Panc1 (cell line): ENCODE results near the gene KDM1A. TPM values are rescaled to one million over a fixed set of nuclear protein-coding genes. Genes with fewer than 3 reads are reported as not detected.
"Not testable (repeated sequence)": the region's sequence is repeated elsewhere in the genome, so short reads cannot be mapped to it uniquely, and the experiment has no call there.

Experiments
- ATAC-seq: fragments of 200-7000 bp; cut with Tn5 transposase; 2 replicates; pipeline ENCODE4 v1.9.1; 2020; ENCODE audit warnings: mild to moderate bottlenecking, moderate library complexity
- BruUV-seq: library from RNA; stranded (reverse); fragments of 400-500 nt; replicated peaks from 2 replicates; lab custom pipeline; 2021; lab: Mats Ljungman, UMichigan
- CTCF ChIA-PET: fragments of 300-600 bp; sonication (Branson Sonifier 250); formaldehyde crosslinking; loops from one replicate; lab custom pipeline; 2022; ENCODE audit warnings: antibody characterized with exemption; lab: Charles Lee
- POLR2A ChIA-PET: fragments of 300-600 bp; sonication (Branson Sonifier 250); formaldehyde crosslinking; loops from one replicate; lab custom pipeline; 2022; ENCODE audit warnings: antibody characterized with exemption; lab: Charles Lee
- DNase-seq: peaks from one replicate; pipeline ENCODE4 v3.0.0-alpha.2; 2010; ENCODE audit warnings: low read depth, low spot score
- H3K27ac ChIP-seq: 2 replicates; pipeline ENCODE4 v1.5.1; 2011; ENCODE audit warnings: mild to moderate bottlenecking, low read length, inconsistent platforms
- H3K27me3 ChIP-seq: fragments of 200-500 bp; sonication (Bioruptor generic); 2 replicates; pipeline ENCODE4 v1.6.0; 2014; ENCODE audit warnings: low read length, inconsistent platforms; ENCODE audit not compliant: control insufficient read depth, insufficient read depth
- H3K36me3 ChIP-seq: fragments of 200-500 bp; sonication (Bioruptor generic); 2 replicates; pipeline ENCODE4 v1.5.1; 2014; ENCODE audit warnings: inconsistent platforms, mild to moderate bottlenecking, low read length, moderate library complexity; ENCODE audit not compliant: control insufficient read depth, insufficient read depth
- H3K4me1 ChIP-seq: 2 replicates; pipeline ENCODE4 v1.5.1; 2011; ENCODE audit warnings: inconsistent platforms, mild to moderate bottlenecking, low read length, moderate library complexity; ENCODE audit not compliant: control insufficient read depth, insufficient read depth
- H3K4me3 ChIP-seq, 2 experiments: 2 replicates each; pipeline ENCODE4 v1.5.1; 2011 to 2012; ENCODE audit warnings: low read depth in 2 of 2, low read length in 2 of 2, mild to moderate bottlenecking in 2 of 2, inconsistent platforms in 1 of 2, moderate library complexity in 1 of 2
- H3K9me3 ChIP-seq: fragments of 200-500 bp; sonication (Bioruptor generic); 2 replicates; pipeline ENCODE4 v1.5.1; 2014; ENCODE audit warnings: low read depth, mild to moderate bottlenecking, inconsistent platforms, low read length, moderate library complexity; ENCODE audit not compliant: control insufficient read depth, insufficient read depth
- POLR2AphosphoS5 ChIP-seq: IDR thresholded peaks from 2 replicates; pipeline ENCODE4 v1.6.1; 2012; ENCODE audit warnings: mild to moderate bottlenecking, low read depth, low read length, moderate library complexity
- SIN3A ChIP-seq: IDR thresholded peaks from 2 replicates; pipeline ENCODE4 v1.6.1; 2012; ENCODE audit warnings: low read depth, mild to moderate bottlenecking, low read length, moderate library complexity, borderline replicate concordance; ENCODE audit not compliant: insufficient read depth
- TCF7L2 ChIP-seq: IDR thresholded peaks from 2 replicates; pipeline ENCODE4 v1.6.1; 2011; ENCODE audit warnings: mild to moderate bottlenecking, low read depth, low read length, inconsistent platforms
- in situ Hi-C: cut with HindIII; loops from 2 replicates; pipeline ENCODE4 v1.10.0; 2016; ENCODE audit warnings: low sequenced_read_pairs, low pct_unique_long_range_greater_than_20kb
- intact Hi-C: fragments of 100-400 bp; cut with micrococcal nuclease; formaldehyde crosslinking; loops from one replicate; pipeline ENCODE4 v1.10.0; 2022; ENCODE audit not compliant: unreplicated experiment
- total RNA-seq: library from RNA; stranded (reverse); gene quantifications from one replicate; pipeline ENCODE4 v1.2.1, GENCODE V29; 2021; ENCODE audit not compliant: unreplicated experiment
- TF ChIP-seq, protein P1 (sequence below), 2 experiments: IDR thresholded peaks; 2 replicates each; pipeline ENCODE4 v1.6.1; 2011 to 2012; ENCODE audit warnings: low read depth in 2 of 2, control low read depth in 1 of 2, low read length in 1 of 2, mild to moderate bottlenecking in 1 of 2, moderate library complexity in 1 of 2; ENCODE audit not compliant: insufficient read depth in 1 of 2
- TF ChIP-seq, protein P2 (sequence below): fragments of 450-650 bp; IDR thresholded peaks from 2 replicates; pipeline ENCODE4 v1.5.1; 2017; ENCODE audit warnings: mild to moderate bottlenecking

Gene KDM1A
- total RNA-seq, 1 experiment from 2014 or later = 120 TPM

- TF ChIP-seq SIN3A (no peak), POLR2AphosphoS5 (no peak), TCF7L2 (no peak)
- TF ChIP-seq, protein P1, sequence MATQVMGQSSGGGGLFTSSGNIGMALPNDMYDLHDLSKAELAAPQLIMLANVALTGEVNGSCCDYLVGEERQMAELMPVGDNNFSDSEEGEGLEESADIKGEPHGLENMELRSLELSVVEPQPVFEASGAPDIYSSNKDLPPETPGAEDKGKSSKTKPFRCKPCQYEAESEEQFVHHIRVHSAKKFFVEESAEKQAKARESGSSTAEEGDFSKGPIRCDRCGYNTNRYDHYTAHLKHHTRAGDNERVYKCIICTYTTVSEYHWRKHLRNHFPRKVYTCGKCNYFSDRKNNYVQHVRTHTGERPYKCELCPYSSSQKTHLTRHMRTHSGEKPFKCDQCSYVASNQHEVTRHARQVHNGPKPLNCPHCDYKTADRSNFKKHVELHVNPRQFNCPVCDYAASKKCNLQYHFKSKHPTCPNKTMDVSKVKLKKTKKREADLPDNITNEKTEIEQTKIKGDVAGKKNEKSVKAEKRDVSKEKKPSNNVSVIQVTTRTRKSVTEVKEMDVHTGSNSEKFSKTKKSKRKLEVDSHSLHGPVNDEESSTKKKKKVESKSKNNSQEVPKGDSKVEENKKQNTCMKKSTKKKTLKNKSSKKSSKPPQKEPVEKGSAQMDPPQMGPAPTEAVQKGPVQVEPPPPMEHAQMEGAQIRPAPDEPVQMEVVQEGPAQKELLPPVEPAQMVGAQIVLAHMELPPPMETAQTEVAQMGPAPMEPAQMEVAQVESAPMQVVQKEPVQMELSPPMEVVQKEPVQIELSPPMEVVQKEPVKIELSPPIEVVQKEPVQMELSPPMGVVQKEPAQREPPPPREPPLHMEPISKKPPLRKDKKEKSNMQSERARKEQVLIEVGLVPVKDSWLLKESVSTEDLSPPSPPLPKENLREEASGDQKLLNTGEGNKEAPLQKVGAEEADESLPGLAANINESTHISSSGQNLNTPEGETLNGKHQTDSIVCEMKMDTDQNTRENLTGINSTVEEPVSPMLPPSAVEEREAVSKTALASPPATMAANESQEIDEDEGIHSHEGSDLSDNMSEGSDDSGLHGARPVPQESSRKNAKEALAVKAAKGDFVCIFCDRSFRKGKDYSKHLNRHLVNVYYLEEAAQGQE (IDR thresholded peaks at IDR 0.05; ENCODE audit: insufficient read depth in 1 of 2, low read depth in 2 of 2, low read length in 1 of 2) = no peak
- TF ChIP-seq, protein P2, sequence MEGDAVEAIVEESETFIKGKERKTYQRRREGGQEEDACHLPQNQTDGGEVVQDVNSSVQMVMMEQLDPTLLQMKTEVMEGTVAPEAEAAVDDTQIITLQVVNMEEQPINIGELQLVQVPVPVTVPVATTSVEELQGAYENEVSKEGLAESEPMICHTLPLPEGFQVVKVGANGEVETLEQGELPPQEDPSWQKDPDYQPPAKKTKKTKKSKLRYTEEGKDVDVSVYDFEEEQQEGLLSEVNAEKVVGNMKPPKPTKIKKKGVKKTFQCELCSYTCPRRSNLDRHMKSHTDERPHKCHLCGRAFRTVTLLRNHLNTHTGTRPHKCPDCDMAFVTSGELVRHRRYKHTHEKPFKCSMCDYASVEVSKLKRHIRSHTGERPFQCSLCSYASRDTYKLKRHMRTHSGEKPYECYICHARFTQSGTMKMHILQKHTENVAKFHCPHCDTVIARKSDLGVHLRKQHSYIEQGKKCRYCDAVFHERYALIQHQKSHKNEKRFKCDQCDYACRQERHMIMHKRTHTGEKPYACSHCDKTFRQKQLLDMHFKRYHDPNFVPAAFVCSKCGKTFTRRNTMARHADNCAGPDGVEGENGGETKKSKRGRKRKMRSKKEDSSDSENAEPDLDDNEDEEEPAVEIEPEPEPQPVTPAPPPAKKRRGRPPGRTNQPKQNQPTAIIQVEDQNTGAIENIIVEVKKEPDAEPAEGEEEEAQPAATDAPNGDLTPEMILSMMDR = no peak
- no peaks in the 10 kb centered on the region for H3K36me3 ChIP-seq
- ATAC-seq (no peak), DNase-seq (no peak)
- in situ Hi-C loops (no loop called here), intact Hi-C loops (no loop called here)
- H3K4me3 ChIP-seq = no peak overlapping the region
- no TSS peak for BruUV-seq
- ChIA-PET CTCF (no interaction called here), POLR2A (interaction anchor here (0.7 kb wide), 1 partner anchor 166 kb away, joined by 3 read pairs; no protein-coding TSS in a partner anchor)
- no peaks in the 10 kb centered on the region for H3K4me1 ChIP-seq
- no peaks in the 10 kb centered on the region for H3K9me3 ChIP-seq
- H3K27ac ChIP-seq = no peak overlapping the region
- no peaks in the 10 kb centered on the region for H3K27me3 ChIP-seq
Observed at GRCh38 chr1:23008901-23009300, 10.4 kb upstream of the KDM1A start.

- H3K4me1 ChIP-seq, CTCF ChIA-PET, H3K36me3 ChIP-seq, POLR2A ChIA-PET, H3K9me3 ChIP-seq, in situ Hi-C loops, H3K4me3 ChIP-seq, H3K27me3 ChIP-seq, H3K27ac ChIP-seq, ATAC-seq, DNase-seq, BruUV-seq, intact Hi-C loops: not testable (repeated sequence)
Observed at GRCh38 chr1:23010025-23010424, 9.2 kb upstream of the KDM1A start.

- DNase-seq = no peak
Observed at GRCh38 chr1:23013657-23014056, 5.6 kb upstream of the KDM1A start.

More at GRCh38 chr1:23013657-23014056, 5.6 kb upstream of the KDM1A start:
- BruUV-seq = no TSS peak
- Histone ChIP-seq H3K9me3 (no peaks in the 10 kb centered on the region), H3K4me1 (no peaks in the 10 kb centered on the region), H3K27me3 (no peaks in the 10 kb centered on the region), H3K27ac (no peak overlapping the region), H3K36me3 (no peaks in the 10 kb centered on the region), H3K4me3 (no peak overlapping the region)
- intact Hi-C loops = no loop called here
- POLR2A ChIA-PET = no interaction called here
- CTCF ChIA-PET = no interaction called here
- TF ChIP-seq TCF7L2 (no peak), POLR2AphosphoS5 (no peak), SIN3A (no peak)
- TF ChIP-seq, protein P1 (IDR thresholded peaks at IDR 0.05; ENCODE audit: insufficient read depth in 1 of 2, low read depth in 2 of 2, low read length in 1 of 2) = no peak
- TF ChIP-seq, protein P2 = no peak
- no peak; the same call in 1 of the 2 replicates for ATAC-seq
- in situ Hi-C loops = no loop called here
